Endothelial cell of hepatic sinusoid (primary cell): Measurements from ENCODE around the gene GAL.

Experiments used
- in situ Hi-C: cut with HindIII; loops from 2 replicates; pipeline ENCODE4 v1.10.0; 2017; ENCODE audit warnings: low sequenced_read_pairs

Gene GAL

DNA sequence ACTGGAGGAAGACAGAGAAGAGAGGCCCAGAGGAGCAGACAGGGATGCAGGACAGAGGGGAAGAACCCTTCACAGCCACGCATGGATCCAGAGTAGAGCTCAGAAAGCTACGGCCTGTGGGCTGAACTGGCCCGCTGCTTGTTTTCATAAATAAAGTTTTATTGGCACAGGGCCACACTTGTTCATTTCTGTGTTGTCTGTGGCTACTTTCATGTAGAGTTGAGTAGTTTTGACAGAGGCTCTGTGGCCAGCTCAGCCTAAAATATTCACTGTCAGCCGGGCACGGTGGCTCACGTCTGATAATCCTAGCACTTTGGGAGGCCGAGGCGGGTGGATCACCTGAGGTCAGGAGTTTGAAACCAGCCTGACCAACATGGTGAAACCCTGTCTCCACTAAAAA is 26.2 kb upstream of the GAL start:
- in situ Hi-C loops, result no loop called here

GRCh38 chr11:68658661-68659060 is 25.7 kb upstream of the GAL start:
- in situ Hi-C loops, result no loop called here

- in situ Hi-C loops, result no loop called here
Measured at GRCh38 chr11:68659158-68659921, 25.0 kb upstream of the GAL start.

DNA sequence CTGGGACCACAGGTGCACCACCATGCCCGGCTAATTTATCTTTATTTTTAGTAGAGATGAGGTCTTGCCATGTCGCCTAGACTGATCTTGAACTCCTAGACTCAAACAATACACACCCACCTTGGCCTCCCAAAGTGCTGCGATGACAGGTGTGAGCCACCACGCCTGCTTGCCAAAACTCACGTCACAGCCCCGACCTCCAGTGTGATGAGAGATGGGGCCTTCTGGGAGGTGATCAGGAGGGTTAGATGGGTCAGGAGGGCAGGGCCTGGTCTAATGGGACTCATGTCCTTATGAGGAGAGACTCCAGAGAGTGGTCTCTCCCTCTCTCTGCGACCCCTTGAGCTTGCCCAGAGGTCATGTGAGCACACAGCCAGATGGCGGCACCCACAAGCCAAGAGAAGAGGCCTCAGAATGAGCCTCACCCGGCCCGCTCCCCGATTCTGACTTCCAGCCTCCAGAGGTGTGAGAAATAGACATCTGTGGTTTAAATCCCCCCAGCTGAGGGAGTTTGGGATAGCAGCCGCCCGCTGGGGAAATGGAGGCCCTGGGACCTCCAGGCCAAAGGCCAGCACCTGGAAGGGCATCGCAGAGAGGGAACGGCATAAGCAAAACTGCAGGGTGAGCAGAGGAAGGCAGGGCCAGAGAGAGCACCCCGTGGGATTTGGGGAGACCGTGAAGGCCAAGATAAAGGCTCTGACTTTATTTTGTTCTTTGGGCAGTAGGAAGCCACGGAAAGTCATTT is 24.1 kb upstream of the GAL start:
- in situ Hi-C loops, result no loop called here

- in situ Hi-C loops, result no loop called here
Measured at GRCh38 chr11:68661014-68661413, 23.3 kb upstream of the GAL start.

DNA sequence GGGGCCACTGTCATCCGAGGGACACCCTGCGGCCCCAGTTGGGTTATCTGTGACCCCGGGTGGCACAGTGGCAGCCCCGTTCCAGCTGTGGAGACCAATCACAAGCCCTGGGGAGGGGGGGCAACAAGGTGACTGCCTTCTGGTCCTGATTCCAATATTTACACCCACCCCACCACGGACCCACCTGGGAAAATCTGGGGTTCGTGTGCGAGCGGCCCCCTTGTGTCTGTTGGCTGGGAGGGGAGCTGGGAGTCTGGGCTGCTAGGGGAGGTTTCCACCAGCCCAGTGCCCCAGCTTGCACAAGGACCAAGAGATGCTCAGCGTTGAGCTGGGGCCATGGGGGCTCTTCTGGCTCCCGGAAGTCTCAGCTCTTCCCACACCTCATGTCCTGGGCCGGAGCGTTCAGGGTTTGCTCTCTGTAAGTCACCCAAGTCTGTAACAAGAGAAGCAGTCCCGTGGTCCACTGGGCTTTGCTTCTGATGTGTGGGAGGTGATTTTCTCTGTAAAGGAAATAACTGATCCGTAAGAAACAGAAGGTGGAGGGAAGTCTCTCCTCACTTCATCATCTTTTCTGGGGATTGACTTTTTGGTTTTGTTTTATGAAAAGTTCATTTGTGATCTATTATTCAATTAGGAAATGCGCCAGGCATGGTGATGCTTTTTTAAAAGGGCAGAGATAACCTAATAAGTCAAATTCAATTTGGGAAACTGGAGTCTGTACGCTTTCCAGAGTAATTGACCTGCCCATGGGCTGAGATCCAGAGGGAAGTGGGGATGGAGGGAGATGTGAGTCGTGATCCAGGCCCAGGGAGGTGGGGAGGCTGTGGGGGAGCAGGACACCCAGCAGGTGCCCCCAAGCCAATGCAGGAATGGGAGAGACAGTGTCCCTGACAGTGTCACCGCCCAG is 22.4 kb upstream of the GAL start:
- in situ Hi-C loops, result no loop called here

- in situ Hi-C loops, result no loop called here
Measured at GRCh38 chr11:68663482-68664010, 20.8 kb upstream of the GAL start.

- in situ Hi-C loops, result no loop called here
Measured at GRCh38 chr11:68664141-68664540, 20.2 kb upstream of the GAL start.

DNA sequence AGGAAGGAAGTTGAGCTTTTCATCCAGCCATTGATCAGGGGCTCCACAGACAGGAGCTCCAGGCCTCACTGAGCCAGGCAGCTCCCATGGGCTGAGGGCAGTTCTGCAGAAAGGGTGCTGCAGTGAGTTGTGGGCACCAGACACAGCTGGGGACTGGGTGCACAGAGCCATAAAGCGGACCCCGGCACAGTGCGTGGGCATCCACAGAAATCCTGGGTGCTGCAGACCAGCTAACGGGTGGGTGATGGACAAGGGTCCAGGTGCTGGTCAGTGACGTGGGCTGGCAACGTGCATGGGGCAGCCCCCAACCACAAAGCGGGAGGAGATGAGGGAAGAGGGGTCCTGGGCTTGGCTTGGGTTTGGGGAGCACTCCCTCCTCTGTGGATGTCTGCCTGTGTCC is 19.4 kb upstream of the GAL start:
- in situ Hi-C loops, result no loop called here

- in situ Hi-C loops, result no loop called here
Measured at GRCh38 chr11:68665436-68665835, 18.9 kb upstream of the GAL start.

GRCh38 chr11:68666849-68667248 is 17.5 kb upstream of the GAL start:
- in situ Hi-C loops, result no loop called here

GRCh38 chr11:68667511-68668500 is 16.5 kb upstream of the GAL start:
- in situ Hi-C loops, result no loop called here

DNA sequence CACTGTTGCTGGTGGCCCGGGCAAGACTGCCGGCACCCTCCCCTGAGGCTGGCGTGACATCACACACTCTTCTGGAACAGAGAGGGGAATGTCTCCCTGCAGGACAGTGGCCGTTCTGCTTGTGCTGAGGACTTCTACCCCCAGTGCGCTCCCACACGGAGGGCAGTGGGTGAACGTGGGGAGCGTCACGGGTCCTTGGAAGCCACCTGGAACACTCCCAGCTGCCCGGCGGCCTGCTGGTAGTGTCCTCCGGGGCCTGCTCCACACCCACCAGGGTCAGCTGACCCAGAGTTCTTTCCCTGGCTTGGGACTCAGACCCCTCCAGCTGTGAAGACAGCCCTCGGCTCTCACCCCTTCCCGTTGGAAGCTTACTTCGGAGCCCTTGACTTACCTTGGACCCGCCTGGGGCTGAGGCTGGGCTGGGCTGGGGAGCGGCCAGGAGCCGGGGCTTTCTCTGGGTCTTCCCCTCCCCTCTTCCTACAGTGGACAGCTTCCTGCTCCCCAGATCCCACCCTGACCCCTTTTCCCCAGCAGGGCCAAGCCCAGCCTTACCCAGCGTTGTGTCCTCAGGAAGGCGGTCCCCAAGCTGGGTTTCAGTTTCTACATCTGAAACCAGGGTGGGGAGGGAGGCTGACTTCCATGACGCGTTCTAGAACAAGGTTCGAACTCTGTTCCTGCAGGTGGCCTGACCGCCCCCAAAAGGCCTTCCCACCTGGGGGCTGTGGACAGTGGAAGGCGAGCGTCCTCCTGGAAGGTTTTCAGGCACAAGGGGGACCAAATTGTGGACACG is 14.8 kb upstream of the GAL start:
- in situ Hi-C loops, result no loop called here

DNA sequence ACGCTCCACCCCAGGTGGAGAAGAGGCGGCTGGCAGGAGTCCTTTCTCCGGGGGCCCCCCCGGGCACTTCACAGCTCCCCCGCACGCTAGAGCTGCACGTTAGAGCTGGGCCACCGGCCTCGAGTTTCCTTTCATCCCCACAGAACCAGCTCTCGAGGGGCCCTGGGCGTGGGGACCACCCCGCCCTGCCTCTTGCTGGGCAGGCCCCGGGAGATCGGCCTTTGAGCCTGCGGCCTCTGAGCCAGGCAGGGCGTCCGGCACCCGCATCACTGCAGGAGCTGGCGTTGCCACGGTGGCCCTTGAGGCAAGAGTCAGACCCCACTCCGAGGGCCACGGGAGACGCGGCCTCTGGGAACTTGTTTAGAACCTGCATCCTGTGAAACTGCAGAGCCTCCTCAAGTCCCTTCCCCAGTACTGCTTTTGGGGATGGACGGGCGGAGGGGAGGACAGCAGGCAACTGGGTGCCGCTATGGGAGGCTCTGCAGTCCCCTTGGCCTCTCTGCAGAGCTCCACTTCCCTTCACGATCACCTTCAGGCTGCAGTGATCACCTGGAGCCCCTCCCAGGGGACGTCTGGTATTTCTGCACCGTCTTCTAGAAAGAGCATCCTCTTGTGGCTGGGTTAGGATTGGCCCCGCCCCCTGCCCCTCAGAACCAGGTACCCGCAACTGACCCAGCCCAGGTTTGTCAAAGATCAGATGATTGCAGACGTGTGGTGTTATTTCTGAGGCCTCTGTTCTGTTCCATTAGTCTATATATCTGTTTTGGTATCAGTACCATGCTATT is 13.9 kb upstream of the GAL start:
- in situ Hi-C loops, result no loop called here

- in situ Hi-C loops, result no loop called here
Measured at GRCh38 chr11:68673306-68673945, 10.9 kb upstream of the GAL start.

DNA sequence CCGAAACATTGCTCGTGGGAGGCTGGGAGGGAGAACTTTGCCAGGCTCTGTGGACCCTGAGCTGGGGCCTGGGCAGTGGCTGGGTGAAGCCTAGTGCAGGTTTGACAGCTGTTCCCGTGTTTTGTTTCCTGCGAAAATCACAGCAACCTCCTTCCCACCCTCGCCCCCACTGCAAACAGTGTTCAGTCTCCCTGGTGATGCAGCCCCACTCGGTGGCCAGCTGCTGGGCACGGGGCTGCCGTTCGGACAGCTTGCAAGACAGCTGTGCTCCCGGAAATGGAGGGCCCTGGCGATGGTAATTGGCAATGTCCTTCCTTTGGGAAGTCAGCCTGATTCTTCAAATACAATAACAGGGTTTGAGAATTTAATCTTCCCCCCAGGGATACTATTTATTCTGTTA is 10.4 kb upstream of the GAL start:
- in situ Hi-C loops, result no loop called here

DNA sequence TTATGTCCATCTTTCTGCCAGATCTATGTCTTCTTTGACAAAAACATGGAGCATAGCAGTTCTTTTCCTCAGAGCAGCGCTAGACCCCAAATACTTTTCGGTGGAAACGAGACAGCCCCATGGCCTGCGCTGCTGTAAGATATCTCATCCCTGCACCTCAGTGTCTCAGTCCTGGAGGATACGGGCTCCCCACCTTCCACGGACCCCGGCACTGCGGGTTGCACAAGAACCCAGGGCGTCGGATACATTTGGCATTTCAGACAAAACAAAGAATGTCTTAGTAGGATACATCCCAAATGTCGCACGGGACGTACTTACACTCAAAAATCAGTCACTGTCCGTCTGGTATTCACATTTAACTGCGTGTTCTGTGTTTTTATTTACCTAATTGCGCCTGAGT is 9.9 kb upstream of the GAL start:
- in situ Hi-C loops, result no loop called here

GRCh38 chr11:68677432-68677831 is 6.9 kb upstream of the GAL start:
- in situ Hi-C loops, result no loop called here
